HepG2 (cell line): ENCODE results near the gene HSPA1A. TPM values are rescaled to one million over a fixed set of nuclear protein-coding genes. Genes with fewer than 3 reads are reported as not detected.
A peak's percentile ranks its signal among the peaks of the same experiment; 100 is the strongest.

ENCODE experiments used
- ATF1 ChIP-seq: IDR thresholded peaks from 2 replicates; pipeline ENCODE4 v1.6.1; 2016; ENCODE audit warnings: mild to moderate bottlenecking, control low read depth
- FIP1L1 ChIP-seq: fragments of 200-400 bp; formaldehyde crosslinking; IDR thresholded peaks from 2 replicates; pipeline ENCODE4 v1.6.1; 2018; ENCODE audit warnings: low read depth, mild to moderate bottlenecking, low read length, moderate library complexity, borderline replicate concordance; ENCODE audit not compliant: insufficient read depth
- HMGXB4 ChIP-seq, 2 experiments: sonication (generic) in 1 of 2; formaldehyde crosslinking in 1 of 2; IDR thresholded peaks; 2 replicates each; pipeline versions ENCODE4 v1.4.0 to v1.6.1; 2018 to 2020; ENCODE audit warnings: missing genetic modification reagents in 2 of 2, borderline replicate concordance in 1 of 2, low read depth in 1 of 2, mild to moderate bottlenecking in 1 of 2, missing biosample characterization in 1 of 2
- MAFK ChIP-seq, 2 experiments: IDR thresholded peaks in 1 of 2; conservative IDR thresholded peaks in 1 of 2; 2 replicates each; pipeline ENCODE4 v1.6.1; 2011; ENCODE audit warnings: improper control_type of control experiment in 2 of 2, low read length in 2 of 2
- NFATC3 ChIP-seq: sonication (generic); formaldehyde crosslinking; IDR thresholded peaks from 2 replicates; pipeline ENCODE4 v1.5.1; 2020; ENCODE audit warnings: mild to moderate bottlenecking, missing genetic modification reagents
- REL ChIP-seq: sonication (generic); formaldehyde crosslinking; conservative IDR thresholded peaks from 2 replicates; pipeline ENCODE4 v1.8.0; 2022; ENCODE audit warnings: mild to moderate bottlenecking, missing genetic modification reagents, moderate library complexity
- SAFB2 ChIP-seq: sonication (generic); formaldehyde crosslinking; IDR thresholded peaks from 2 replicates; pipeline ENCODE4 v1.5.1; 2020; ENCODE audit warnings: missing genetic modification reagents, low read depth, mild to moderate bottlenecking, borderline replicate concordance
- SNAPC4 ChIP-seq: sonication (generic); formaldehyde crosslinking; IDR thresholded peaks from 2 replicates; pipeline ENCODE4 v1.4.0; 2020; ENCODE audit warnings: mild to moderate bottlenecking, missing genetic modification reagents
- STAT6 ChIP-seq: sonication (generic); formaldehyde crosslinking; IDR thresholded peaks from 2 replicates; pipeline ENCODE4 v1.4.0; 2020; ENCODE audit warnings: missing genetic modification reagents, mild to moderate bottlenecking, borderline replicate concordance
- TARDBP ChIP-seq: sonication (generic); formaldehyde crosslinking; IDR thresholded peaks from 2 replicates; pipeline ENCODE4 v1.8.0; 2022; ENCODE audit warnings: mild to moderate bottlenecking, missing genetic modification reagents
- TIGD3 ChIP-seq: sonication (generic); formaldehyde crosslinking; IDR thresholded peaks from 2 replicates; pipeline ENCODE4 v1.5.1; 2020; ENCODE audit warnings: mild to moderate bottlenecking, missing genetic modification reagents, borderline replicate concordance
- ZNF160 ChIP-seq: sonication (generic); formaldehyde crosslinking; IDR thresholded peaks from 2 replicates; pipeline ENCODE4 v1.8.0; 2022; ENCODE audit warnings: mild to moderate bottlenecking, inconsistent platforms, missing genetic modification reagents
- ZNF34 ChIP-seq: sonication (generic); formaldehyde crosslinking; IDR thresholded peaks from 2 replicates; pipeline ENCODE4 v1.4.0; 2020; ENCODE audit warnings: mild to moderate bottlenecking, missing genetic modification reagents, borderline replicate concordance
- ZNF713 ChIP-seq: sonication (generic); formaldehyde crosslinking; IDR thresholded peaks from 2 replicates; pipeline ENCODE4 v1.4.0; 2020; ENCODE audit warnings: mild to moderate bottlenecking, missing genetic modification reagents
- ZNF788 ChIP-seq: sonication (generic); formaldehyde crosslinking; IDR thresholded peaks from 2 replicates; pipeline ENCODE4 v1.5.0; 2020; ENCODE audit warnings: mild to moderate bottlenecking, missing genetic modification reagents, borderline replicate concordance
- polyA plus RNA-seq, 8 experiments: library from polyadenylated mRNA; depleted of rRNA in 3 of 8; stranded (reverse) in 7 of 8; unstranded in 1 of 8; fragments of >200 nt; fragmentation: Illumina TruSeq in 4 of 8; extraction: Trizol in 4 of 8; gene quantifications; 2 replicates each; pipeline versions ENCODE4 v1.2.1 to v1.2.3, GENCODE V29; 2011 to 2016; ENCODE audit warnings: low read depth in 4 of 8, missing spikeins in 1 of 8, mixed read lengths in 1 of 8; ENCODE audit not compliant: insufficient read depth in 1 of 8
- total RNA-seq, 5 experiments: library from RNA; depleted of rRNA; stranded (reverse); fragments of >200 nt; fragmentation: Illumina TruSeq; extraction: Trizol; gene quantifications; 2 replicates each; pipeline ENCODE4 v1.2.3, GENCODE V29; 2016; ENCODE audit warnings: low read depth in 1 of 5
- TF ChIP-seq, protein P1 (sequence below): sonication (generic); IDR thresholded peaks from 2 replicates; pipeline ENCODE4 v1.6.1; 2016; ENCODE audit warnings: low read depth, borderline replicate concordance

Gene HSPA1A
- total and polyA plus RNA-seq, 2 of the 13 experiments (the other 11 are each of a cell fraction or from before 2014, with no cell fraction given) = 44.5 to 85.0 TPM

DNA sequence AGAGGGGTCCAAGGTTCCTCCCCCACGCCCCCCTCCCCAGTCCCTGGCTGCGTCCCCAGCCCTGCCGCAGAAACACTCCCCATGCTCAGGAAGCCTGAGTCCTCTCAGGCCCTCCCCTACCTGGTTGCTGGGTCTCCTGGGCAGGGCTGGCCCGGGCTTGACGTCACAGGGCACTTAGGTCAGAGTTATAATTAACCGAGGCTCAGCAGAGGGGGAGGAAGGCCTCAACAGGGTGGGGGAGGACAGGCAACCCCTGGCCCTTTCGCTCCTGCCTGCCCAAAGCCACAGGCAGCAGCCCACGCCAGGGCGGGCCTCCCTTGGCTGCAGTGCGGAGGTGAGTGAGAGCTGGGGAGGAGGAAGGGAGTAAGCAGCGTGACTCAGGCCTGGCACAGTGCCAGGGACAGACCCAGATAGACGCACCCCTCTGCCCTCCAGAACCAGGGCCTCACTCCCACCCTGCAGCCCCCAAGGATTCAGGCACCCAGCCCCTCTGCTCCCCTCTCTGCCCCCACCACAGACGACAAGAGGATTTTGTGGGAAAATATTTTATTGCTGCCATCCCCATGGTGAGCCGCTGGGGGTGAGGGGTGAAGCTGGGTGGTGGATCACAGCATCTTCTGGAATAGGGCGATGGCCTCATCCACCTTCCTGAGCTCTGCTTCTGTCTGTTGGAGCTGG, 38.2 kb upstream of the HSPA1A start, which contains the start of gene VWA7 (continued):
- TF ChIP-seq REL (CRISPR knock-in tag) = no peak
- peak; percentile 74 for TF ChIP-seq ZNF788 (CRISPR knock-in tag)
- TF ChIP-seq ZNF713 (CRISPR knock-in tag) = no peak
- no peak for TF ChIP-seq ZNF160 (CRISPR knock-in tag)
- TF ChIP-seq SAFB2 (CRISPR knock-in tag) = no peak
- TF ChIP-seq MAFK (conservative IDR thresholded peaks at IDR 0.05 in 1 of 2, IDR thresholded peaks at IDR 0.05 in 1 of 2; ENCODE audit: low read length in 2 of 2) = no peak
- TF ChIP-seq FIP1L1 = no peak; the same call in 1 of the 2 replicates
- peak in 1 of 2 experiments; percentile 46; a peak in 1 of 4 replicates for TF ChIP-seq HMGXB4 (CRISPR knock-in tag; IDR thresholded peaks at IDR 0.05; ENCODE audit: borderline replicate concordance in 1 of 2, low read depth in 1 of 2)
- TF ChIP-seq TARDBP = peak; percentile 82
- TF ChIP-seq STAT6 (CRISPR knock-in tag) = no peak
- no peak for TF ChIP-seq ZNF34 (CRISPR knock-in tag)
- no peak for TF ChIP-seq NFATC3 (CRISPR knock-in tag)
- TF ChIP-seq, protein P1, sequence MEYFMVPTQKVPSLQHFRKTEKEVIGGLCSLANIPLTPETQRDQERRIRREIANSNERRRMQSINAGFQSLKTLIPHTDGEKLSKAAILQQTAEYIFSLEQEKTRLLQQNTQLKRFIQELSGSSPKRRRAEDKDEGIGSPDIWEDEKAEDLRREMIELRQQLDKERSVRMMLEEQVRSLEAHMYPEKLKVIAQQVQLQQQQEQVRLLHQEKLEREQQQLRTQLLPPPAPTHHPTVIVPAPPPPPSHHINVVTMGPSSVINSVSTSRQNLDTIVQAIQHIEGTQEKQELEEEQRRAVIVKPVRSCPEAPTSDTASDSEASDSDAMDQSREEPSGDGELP = peak; percentile 66; the same call in 1 of the 2 replicates
- TF ChIP-seq TIGD3 (CRISPR knock-in tag) = 0 out of 2 replicates have a peak, but pooled peaks have one; percentile 52
- no peak for TF ChIP-seq SNAPC4 (CRISPR knock-in tag)
- TF ChIP-seq ATF1 = no peak; the same call in 1 of the 2 replicates
